A673 (cell line): ENCODE measurements around the gene LRRC71. TPM values are rescaled to one million over a fixed set of nuclear protein-coding genes. Genes with fewer than 3 reads are reported as not detected.

Experiments used
- BruUV-seq: library from RNA; stranded (reverse); fragments of 400-500 nt; replicated peaks from 2 replicates; lab custom pipeline; 2021; lab: Mats Ljungman, UMichigan
- CTCF ChIA-PET: fragments of 300-600 bp; sonication (Branson Sonifier 250); formaldehyde crosslinking; loops from one replicate; lab custom pipeline; 2022; ENCODE audit warnings: antibody characterized with exemption; lab: Charles Lee
- POLR2A ChIA-PET: fragments of 300-600 bp; sonication (Branson Sonifier 250); formaldehyde crosslinking; loops from one replicate; lab custom pipeline; 2022; ENCODE audit warnings: antibody characterized with exemption; ENCODE audit not compliant: low non-redundant PET; lab: Charles Lee
- DNase-seq: peaks from one replicate; pipeline ENCODE4 v3.0.0-alpha.2; 2015; ENCODE audit warnings: low spot score
- H3K27ac ChIP-seq: fragments of 200-600 bp; sonication (generic); 2 replicates; pipeline ENCODE4 v1.5.1; 2016; ENCODE audit warnings: mixed run types, low read depth, mild to moderate bottlenecking, mixed read lengths, antibody characterized with exemption, low read length; ENCODE audit not compliant: poor library complexity, severe bottlenecking
- H3K27me3 ChIP-seq: fragments of 200-600 bp; sonication (generic); replicated peaks from 2 replicates; pipeline ENCODE4 v1.6.1; 2017; ENCODE audit warnings: mixed run types, low read depth, mild to moderate bottlenecking, mixed read lengths, antibody characterized with exemption, low read length; ENCODE audit not compliant: insufficient read depth, poor library complexity
- H3K36me3 ChIP-seq: fragments of 200-600 bp; sonication (generic); 2 replicates; pipeline ENCODE4 v1.6.1; 2016; ENCODE audit warnings: mixed run types, mild to moderate bottlenecking, mixed read lengths, antibody characterized with exemption, low read length; ENCODE audit not compliant: insufficient read depth, poor library complexity, severe bottlenecking
- H3K4me1 ChIP-seq: fragments of 200-600 bp; sonication (generic); 2 replicates; pipeline ENCODE4 v1.6.1; 2017; ENCODE audit warnings: mixed run types, mild to moderate bottlenecking, mixed read lengths, antibody characterized with exemption, low read length; ENCODE audit not compliant: insufficient read depth, poor library complexity, severe bottlenecking
- H3K4me3 ChIP-seq: fragments of 200-600 bp; sonication (generic); 2 replicates; pipeline ENCODE4 v1.5.1; 2016; ENCODE audit warnings: low read depth, mixed run types, mild to moderate bottlenecking, mixed read lengths, low read length; ENCODE audit not compliant: poor library complexity, severe bottlenecking
- H3K9me3 ChIP-seq: fragments of 200-600 bp; sonication (generic); 2 replicates; pipeline ENCODE4 v1.6.1; 2016; ENCODE audit warnings: mixed run types, low read depth, mild to moderate bottlenecking, mixed read lengths, antibody characterized with exemption, low read length; ENCODE audit not compliant: poor library complexity, severe bottlenecking
- CTCF ChIP-seq: fragments of 300-800, 200-600 bp; sonication (generic); conservative IDR thresholded peaks from 2 replicates; pipeline ENCODE4 v1.5.1; 2017; ENCODE audit warnings: low read depth, mild to moderate bottlenecking, antibody characterized with exemption, low read length, moderate library complexity, mixed read lengths
- EZH2 ChIP-seq: fragments of 200-600 bp; sonication (generic); IDR thresholded peaks from 2 replicates; pipeline ENCODE4 v1.6.1; 2017; ENCODE audit warnings: borderline replicate concordance, low read depth, mild to moderate bottlenecking, mixed read lengths, antibody characterized with exemption, low read length; ENCODE audit not compliant: poor library complexity, severe bottlenecking
- intact Hi-C: fragments of 100-400 bp; cut with micrococcal nuclease; formaldehyde crosslinking; loops from one replicate; pipeline ENCODE4 v1.10.0; 2022; ENCODE audit not compliant: unreplicated experiment
- total RNA-seq: library from RNA; stranded (reverse); gene quantifications from 2 replicates; pipeline ENCODE4 v1.2.3, GENCODE V29; 2021

Gene LRRC71
- total RNA-seq, 1 experiment from 2014 or later: not detected

GRCh38 chr1:156959925-156960324, 39.5 kb downstream of the LRRC71 start:
- no peak for TF ChIP-seq CTCF
- no peak for TF ChIP-seq EZH2
- H3K4me1 ChIP-seq: no peaks in the 10 kb centered on the region
- no peaks in the 10 kb centered on the region for H3K9me3 ChIP-seq
- H3K4me3 ChIP-seq: no peak overlapping the region
- BruUV-seq: no TSS peak
- H3K36me3 ChIP-seq: peaks cover 27% of the 10 kb centered on the region
- DNase-seq: no peak
- no peak overlapping the region for H3K27ac ChIP-seq
- intact Hi-C loops: no loop called here
- no peaks in the 10 kb centered on the region for H3K27me3 ChIP-seq
- ChIA-PET CTCF (interaction anchor here (0.7 kb wide), 1 partner anchor 31 kb away, joined by 4 read pairs; no protein-coding TSS in a partner anchor), POLR2A (no interaction called here)

GRCh38 chr1:156961709-156962108, 41.3 kb downstream of the LRRC71 start:
- no peaks in the 10 kb centered on the region for H3K9me3 ChIP-seq
- TF ChIP-seq CTCF (peak; percentile 35; the same call in 1 of the 2 replicates), EZH2 (no peak)
- no peak overlapping the region for H3K27ac ChIP-seq
- no peak overlapping the region for H3K4me3 ChIP-seq
- no peaks in the 10 kb centered on the region for H3K27me3 ChIP-seq
- no peaks in the 10 kb centered on the region for H3K4me1 ChIP-seq
- POLR2A ChIA-PET: no interaction called here
- H3K36me3 ChIP-seq: peaks cover 20% of the 10 kb centered on the region
- BruUV-seq: no TSS peak
- CTCF ChIA-PET: no interaction called here
- intact Hi-C loops: no loop called here
- DNase-seq: peak; percentile 36

GRCh38 chr1:156963621-156964020, 43.2 kb downstream of the LRRC71 start:
- Histone ChIP-seq H3K4me1 (no peaks in the 10 kb centered on the region), H3K36me3 (peaks cover 9% of the 10 kb centered on the region), H3K27me3 (no peaks in the 10 kb centered on the region), H3K9me3 (no peaks in the 10 kb centered on the region), H3K4me3 (no peak overlapping the region), H3K27ac (no peak overlapping the region)
- ChIA-PET POLR2A (no interaction called here), CTCF (no interaction called here)
- no peak for DNase-seq
- no TSS peak for BruUV-seq
- TF ChIP-seq EZH2: no peak
- TF ChIP-seq CTCF: no peak
- intact Hi-C loops: no loop called here
